Nephron progenitor cell (in vitro differentiated cells): Measurements from ENCODE around the gene NVL.
A peak's percentile ranks its signal among the peaks of the same experiment; 100 is the strongest.

Experiments
- DNase-seq: peaks from one replicate; pipeline ENCODE4 v3.0.0; 2021
- H3K27ac Mint-ChIP-seq: 2 replicates; pipeline ENCODE4 v1.8.0; 2021; ENCODE audit warnings: mild to moderate bottlenecking, moderate library complexity, mixed read lengths
- H3K27me3 Mint-ChIP-seq: 2 replicates; pipeline ENCODE4 v1.8.0; 2021; ENCODE audit warnings: mild to moderate bottlenecking, low read depth, mixed read lengths; ENCODE audit not compliant: poor library complexity
- H3K36me3 Mint-ChIP-seq: 2 replicates; pipeline ENCODE4 v1.8.0; 2021; ENCODE audit warnings: low read depth, mixed read lengths
- H3K4me1 Mint-ChIP-seq: 2 replicates; pipeline ENCODE4 v1.8.0; 2021; ENCODE audit warnings: mixed read lengths
- H3K4me3 Mint-ChIP-seq: 2 replicates; pipeline ENCODE4 v1.8.0; 2021; ENCODE audit warnings: mild to moderate bottlenecking, moderate library complexity, mixed read lengths
- H3K9me3 Mint-ChIP-seq: 2 replicates; pipeline ENCODE4 v1.8.0; 2021; ENCODE audit warnings: mild to moderate bottlenecking, moderate library complexity, mixed read lengths
- CTCF ChIP-seq: fragments of 200-600 bp; sonication (generic); IDR thresholded peaks from 2 replicates; pipeline ENCODE4 v1.5.0; 2021; ENCODE audit warnings: antibody characterized with exemption

Gene NVL

GRCh38 chr1:224368409-224368808 lies 38.4 kb upstream of the NVL start:
- H3K9me3 Mint-ChIP-seq: peaks cover 3% of the 10 kb centered on the region
- DNase-seq: no peak
- peaks cover 83% of the 10 kb centered on the region for H3K36me3 Mint-ChIP-seq
- TF ChIP-seq CTCF: no peak
- no peaks in the 10 kb centered on the region for H3K4me1 Mint-ChIP-seq
- H3K27ac Mint-ChIP-seq: no peak overlapping the region
- no peaks in the 10 kb centered on the region for H3K27me3 Mint-ChIP-seq
- H3K4me3 Mint-ChIP-seq: no peak overlapping the region

- H3K36me3 Mint-ChIP-seq: peaks cover 47% of the 10 kb centered on the region
These were observed 29.2 kb upstream of the NVL start for GRCh38 chr1:224359207-224359606.

GRCh38 chr1:224358237-224358636 lies 28.3 kb upstream of the NVL start:
- Mint-ChIP-seq H3K4me3 (peak overlapping the region; percentile 90), H3K36me3 (peaks cover 37% of the 10 kb centered on the region), H3K9me3 (peaks cover 18% of the 10 kb centered on the region), H3K4me1 (peaks cover 21% of the 10 kb centered on the region), H3K27me3 (no peaks in the 10 kb centered on the region), H3K27ac (no peak overlapping the region)
- no peak for TF ChIP-seq CTCF
- no peak for DNase-seq

More at GRCh38 chr1:224359207-224359606, 29.2 kb upstream of the NVL start:
- no peak overlapping the region for H3K27ac Mint-ChIP-seq
- DNase-seq: no peak
- H3K4me3 Mint-ChIP-seq: peak overlapping the region; percentile 90
- H3K9me3 Mint-ChIP-seq: peaks cover 18% of the 10 kb centered on the region
- H3K4me1 Mint-ChIP-seq: peaks cover 21% of the 10 kb centered on the region
- TF ChIP-seq CTCF: no peak
- H3K27me3 Mint-ChIP-seq: no peaks in the 10 kb centered on the region

- H3K4me3 Mint-ChIP-seq: peak overlapping the region; percentile 90
- H3K27ac Mint-ChIP-seq: peak overlapping the region; percentile 23
- TF ChIP-seq CTCF: no peak
- peaks cover 31% of the 10 kb centered on the region for H3K36me3 Mint-ChIP-seq
- peaks cover 13% of the 10 kb centered on the region for H3K9me3 Mint-ChIP-seq
- peaks cover 21% of the 10 kb centered on the region for H3K4me1 Mint-ChIP-seq
- DNase-seq: no peak
- H3K27me3 Mint-ChIP-seq: no peaks in the 10 kb centered on the region
These were observed 27.7 kb upstream of the NVL start for GRCh38 chr1:224357626-224358124.

GRCh38 chr1:224356685-224357625 lies 27.0 kb upstream of the NVL start, which contains the start of gene CNIH4:
Gene CNIH4 (plus strand): TSS chr1:224356879. CDS start chr1:224356925, 46 bp downstream.
- Mint-ChIP-seq H3K27me3 (no peaks in the 10 kb centered on the region), H3K36me3 (peaks cover 24% of the 10 kb centered on the region), H3K9me3 (peaks cover 5% of the 10 kb centered on the region), H3K4me3 (peak within 1 kb of the TSS; percentile 91), H3K27ac (peak within 1 kb of the TSS; percentile 23), H3K4me1 (peaks cover 21% of the 10 kb centered on the region)
- DNase-seq: peak; percentile 84
- no peak for TF ChIP-seq CTCF
